Panc1 (cell line): Measurements from ENCODE around the gene CCDC197.

Experiments used
- CTCF ChIP-seq: fragments of 450-650 bp; IDR thresholded peaks from 2 replicates; pipeline ENCODE4 v1.5.1; 2017; ENCODE audit warnings: mild to moderate bottlenecking
- TCF7L2 ChIP-seq: IDR thresholded peaks from 2 replicates; pipeline ENCODE4 v1.6.1; 2011; ENCODE audit warnings: mild to moderate bottlenecking, low read depth, low read length, inconsistent platforms

GRCh38 chr14:93976477-93977057 lies 20.5 kb upstream of the CCDC197 start, which contains the start of gene ASB2:
- no peak for TF ChIP-seq TCF7L2
- TF ChIP-seq CTCF = no peak
